SHP77 treated with DMSO at 0.1 percent for 48 hours (cell line): ENCODE measurements around the gene CTSH.

Experiments used
- DNase-seq: peaks from one replicate; lab custom pipeline; 2025; lab: John Stamatoyannopoulos, UW

CTSH gene

GRCh38 chr15:78977591-78978347 lies 32.9 kb upstream of the CTSH start:
- DNase-seq = no peak

GRCh38 chr15:78977091-78977571 lies 32.3 kb upstream of the CTSH start:
- no peak for DNase-seq

GRCh38 chr15:78976691-78977090 lies 31.8 kb upstream of the CTSH start:
- DNase-seq = no peak

- no peak for DNase-seq
Measured at GRCh38 chr15:78974272-78974918, 29.5 kb upstream of the CTSH start.

GRCh38 chr15:78969687-78970349 lies 25.0 kb upstream of the CTSH start:
- no peak for DNase-seq

GRCh38 chr15:78968539-78969271 lies 23.9 kb upstream of the CTSH start:
- no peak for DNase-seq

GRCh38 chr15:78968114-78968513 lies 23.3 kb upstream of the CTSH start:
- DNase-seq = no peak

- no peak for DNase-seq
Measured at GRCh38 chr15:78960308-78960707, 15.5 kb upstream of the CTSH start.

GRCh38 chr15:78959360-78959759 lies 14.5 kb upstream of the CTSH start:
- no peak for DNase-seq

GRCh38 chr15:78957416-78958093 lies 12.7 kb upstream of the CTSH start:
- no peak for DNase-seq

- DNase-seq = no peak
Measured at GRCh38 chr15:78956937-78957336, 12.1 kb upstream of the CTSH start.

- DNase-seq = no peak
Measured at GRCh38 chr15:78955355-78955754, 10.5 kb upstream of the CTSH start.

GRCh38 chr15:78951841-78952238 lies 7.0 kb upstream of the CTSH start:
- DNase-seq = no peak

- DNase-seq = no peak
Measured at GRCh38 chr15:78950902-78951840, 6.3 kb upstream of the CTSH start.

- no peak for DNase-seq
Measured at GRCh38 chr15:78950343-78950742, 5.5 kb upstream of the CTSH start.

- no peak for DNase-seq
Measured at GRCh38 chr15:78949461-78949860, 4.6 kb upstream of the CTSH start.

- no peak for DNase-seq
Measured at GRCh38 chr15:78947506-78947905, 2.7 kb upstream of the CTSH start.

- DNase-seq = no peak
Measured at GRCh38 chr15:78946493-78946892, 1.6 kb upstream of the CTSH start.

- DNase-seq = no peak
Measured at GRCh38 chr15:78944202-78944625, 632 bp downstream of the CTSH start.

GRCh38 chr15:78943692-78944091 lies 1.2 kb downstream of the CTSH start:
- no peak for DNase-seq

- DNase-seq = no peak
Measured at GRCh38 chr15:78942741-78943140, 2.1 kb downstream of the CTSH start.
